ENCODE measurements around the gene KLRB1. TPM values are rescaled to one million over a fixed set of nuclear protein-coding genes. Genes with fewer than 3 reads are reported as not detected.
"Not testable (repeated sequence)": the region's sequence is repeated elsewhere in the genome, so short reads cannot be mapped to it uniquely, and the experiment has no call there.

Gene KLRB1
- total RNA-seq, 4 donors from 2014 or later: 0.41 to 0.61 TPM; not detected in 2

GRCh38 chr12:9619411-9620179 lies 11.9 kb upstream of the KLRB1 start:
- Histone ChIP-seq H3K9me3 (no peaks in the 10 kb centered on the region), H3K4me1 (no peaks in the 10 kb centered on the region), H3K27me3 (no peaks in the 10 kb centered on the region), H3K4me3 (no peak overlapping the region), H3K36me3 (no peaks in the 10 kb centered on the region), H3K27ac (no peak overlapping the region)
- intact Hi-C loops (cut with DNase I; ENCODE audit: low total_unique reads): no loop called here
- no peak for TF ChIP-seq CTCF (IDR thresholded peaks at IDR 0.05)
- no peak for TF ChIP-seq POLR2A (IDR thresholded peaks at IDR 0.05)
- no peak for DNase-seq

- DNase-seq; H3K9me3 ChIP-seq; H3K36me3 ChIP-seq; intact Hi-C loops (cut with DNase I; ENCODE audit: low total_unique reads); H3K4me1 ChIP-seq; H3K4me3 ChIP-seq; H3K27ac ChIP-seq; H3K27me3 ChIP-seq: not testable (repeated sequence)
These were observed 11.2 kb upstream of the KLRB1 start for GRCh38 chr12:9618906-9619305.

- no peak for DNase-seq
- TF ChIP-seq POLR2A (IDR thresholded peaks at IDR 0.05): no peak
- TF ChIP-seq CTCF (IDR thresholded peaks at IDR 0.05): no peak
- Histone ChIP-seq H3K9me3 (no peaks in the 10 kb centered on the region), H3K4me3 (no peak overlapping the region), H3K27me3 (no peaks in the 10 kb centered on the region), H3K27ac (no peak overlapping the region), H3K4me1 (no peaks in the 10 kb centered on the region), H3K36me3 (no peaks in the 10 kb centered on the region)
- intact Hi-C loops (cut with DNase I; ENCODE audit: low total_unique reads): no loop called here
These were observed 9.4 kb upstream of the KLRB1 start for GRCh38 chr12:9617124-9617523.

GRCh38 chr12:9615420-9616136 lies 7.9 kb upstream of the KLRB1 start:
- no peaks in the 10 kb centered on the region for H3K27me3 ChIP-seq
- H3K4me3 ChIP-seq: no peak overlapping the region
- intact Hi-C loops (cut with DNase I; ENCODE audit: low total_unique reads): no loop called here
- H3K27ac ChIP-seq: no peak overlapping the region
- TF ChIP-seq POLR2A (IDR thresholded peaks at IDR 0.05) (no peak), CTCF (IDR thresholded peaks at IDR 0.05) (no peak)
- no peak for DNase-seq
- H3K9me3 ChIP-seq: no peaks in the 10 kb centered on the region
- no peaks in the 10 kb centered on the region for H3K4me1 ChIP-seq
- no peaks in the 10 kb centered on the region for H3K36me3 ChIP-seq

- H3K4me1 ChIP-seq; H3K27me3 ChIP-seq; intact Hi-C loops (cut with DNase I; ENCODE audit: low total_unique reads); DNase-seq; H3K9me3 ChIP-seq; H3K4me3 ChIP-seq; H3K27ac ChIP-seq; H3K36me3 ChIP-seq: not testable (repeated sequence)
These were observed 2.9 kb upstream of the KLRB1 start for GRCh38 chr12:9610606-9611005.

- TF ChIP-seq POLR2A (IDR thresholded peaks at IDR 0.05) (no peak), CTCF (IDR thresholded peaks at IDR 0.05) (no peak)
- Histone ChIP-seq H3K4me3 (no peak overlapping the region), H3K27ac (no peak overlapping the region), H3K9me3 (no peaks in the 10 kb centered on the region), H3K4me1 (no peaks in the 10 kb centered on the region), H3K27me3 (no peaks in the 10 kb centered on the region), H3K36me3 (no peaks in the 10 kb centered on the region)
- DNase-seq: no peak
- intact Hi-C loops (cut with DNase I; ENCODE audit: low total_unique reads): no loop called here
These were observed 862 bp downstream of the KLRB1 start for GRCh38 chr12:9606736-9607372.
